Testis (tissue), 3 donors: Measurements from ENCODE around the gene GP1BB. TPM values are rescaled to one million over a fixed set of nuclear protein-coding genes. Genes with fewer than 3 reads are reported as not detected.

Experiments
- DNase-seq: peaks from one replicate; pipeline ENCODE4 v3.0.0-alpha.2; 2019
- H3K27ac ChIP-seq, 2 donors: fragments of 200-600 bp; sonication (generic); one replicate each; pipeline ENCODE4 v1.5.1; 2019
- H3K27me3 ChIP-seq: fragments of 200-600 bp; sonication (generic); one replicate; pipeline ENCODE4 v1.5.1; 2019
- H3K36me3 ChIP-seq: fragments of 200-600 bp; sonication (generic); one replicate; pipeline ENCODE4 v1.5.1; 2017; ENCODE audit warnings: low read depth; ENCODE audit errors: missing control alignments
- H3K4me1 ChIP-seq: fragments of 200-600 bp; sonication (generic); one replicate; pipeline ENCODE4 v1.5.1; 2019
- H3K4me3 ChIP-seq, 2 donors: fragments of 200-600 bp; sonication (generic); one replicate each; pipeline ENCODE4 v1.5.1; 2017 to 2019
- H3K9me3 ChIP-seq: fragments of 200-600 bp; sonication (generic); one replicate; pipeline ENCODE4 v1.5.1; 2017
- POLR2A ChIP-seq: fragments of 450-650 bp; IDR thresholded peaks from one replicate; pipeline ENCODE4 v1.6.1; 2017; ENCODE audit warnings: antibody characterized with exemption, mild to moderate bottlenecking, moderate library complexity
- WGBS, 2 donors: methylation state at CpG; one replicate each; pipeline ENCODE4 v1.1.5; 2018; 5-methylcytosine and 5-hydroxymethylcytosine counted together
- intact Hi-C: fragments of 100-400 bp; cut with DNase I; formaldehyde crosslinking; loops from one replicate; pipeline ENCODE4 v1.15.1; 2023; ENCODE audit warnings: low total_unique reads
- polyA plus RNA-seq: library from polyadenylated mRNA; stranded (reverse); fragments of 350-450 nt; fragmentation: Illumina TruSeq; extraction: RNeasy Lipid Tissue Mini Kit (QIAGEN cat#74804); gene quantifications from one replicate; pipeline ENCODE4 v1.2.3, GENCODE V29; 2014; ENCODE audit warnings: low read depth, low replicate concordance; ENCODE audit not compliant: insufficient read depth
- total RNA-seq, 2 donors: library from RNA; depleted of rRNA; stranded (reverse); fragments of >200 nt; gene quantifications; one replicate each; pipeline ENCODE4 v1.2.3, GENCODE V29; 2016
- TF ChIP-seq, protein P1 (sequence below), 3 experiments: fragments of 450-650 bp in 2 of 3; fragments of 200-600 bp in 1 of 3; sonication (generic) in 1 of 3; IDR thresholded peaks; one replicate each; pipeline ENCODE4 v1.5.1; 2016 to 2019; ENCODE audit warnings: antibody characterized with exemption in 3 of 3, mild to moderate bottlenecking in 2 of 3, moderate library complexity in 1 of 3

GP1BB gene
- total and polyA plus RNA-seq, 3 donors from 2014 or later, result 28.0 to 65.1 TPM; not detected in 1

- intact Hi-C loops, result no loop called here
These were observed 12.5 kb downstream of the GP1BB start for GRCh38 chr22:19735665-19736510.

DNA sequence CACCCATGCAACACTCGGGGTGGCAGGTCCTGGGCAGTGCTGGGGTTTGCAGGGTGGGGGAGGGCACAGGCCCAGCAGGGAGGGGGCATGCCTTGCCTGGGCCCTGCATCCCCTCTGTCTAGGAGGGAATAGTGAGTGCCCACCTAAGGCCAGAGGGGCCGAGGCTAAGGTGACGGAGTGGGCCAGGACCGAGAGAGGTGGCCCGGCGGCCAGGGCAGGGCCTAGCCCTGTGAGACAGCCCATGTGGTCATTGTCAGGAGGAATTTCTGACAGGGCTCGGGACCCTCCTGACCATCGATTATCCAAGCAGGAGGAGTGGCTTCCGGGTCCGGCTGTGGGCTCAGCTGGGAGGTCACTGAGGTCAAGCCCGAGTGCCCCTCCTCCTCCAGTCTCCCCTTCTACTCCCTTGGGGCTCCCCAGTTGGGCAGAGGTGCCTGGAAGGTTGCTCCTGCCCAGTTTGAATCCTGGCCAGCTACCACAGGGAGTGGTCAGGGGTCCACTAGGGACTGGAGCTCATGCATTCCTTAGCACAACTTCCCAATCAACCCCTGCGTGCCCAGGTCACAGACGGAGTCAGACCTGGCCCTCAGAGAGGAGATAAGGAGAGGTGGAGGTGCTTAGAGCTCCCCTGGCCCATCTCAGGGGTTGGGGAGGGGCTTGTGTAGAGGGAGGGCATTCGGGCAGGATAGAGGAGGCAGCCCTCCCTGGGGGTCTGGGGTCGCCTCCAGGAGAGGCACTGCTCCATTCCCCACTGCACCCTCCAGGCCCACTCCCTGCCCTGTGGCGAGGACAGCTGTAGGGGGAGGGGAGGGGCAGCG lies 14.7 kb downstream of the GP1BB start:
- no peaks in the 10 kb centered on the region for H3K9me3 ChIP-seq
- H3K27me3 ChIP-seq, result no peaks in the 10 kb centered on the region
- no peaks in the 10 kb centered on the region for H3K4me1 ChIP-seq
- intact Hi-C loops, result no loop called here
- H3K36me3 ChIP-seq, result no peaks in the 10 kb centered on the region
- WGBS, 2 donors, result 80 to 85% methylated on average over 5 to 17 of the region's 17 CpGs
- TF ChIP-seq POLR2A, result no peak
- TF ChIP-seq, protein P1, sequence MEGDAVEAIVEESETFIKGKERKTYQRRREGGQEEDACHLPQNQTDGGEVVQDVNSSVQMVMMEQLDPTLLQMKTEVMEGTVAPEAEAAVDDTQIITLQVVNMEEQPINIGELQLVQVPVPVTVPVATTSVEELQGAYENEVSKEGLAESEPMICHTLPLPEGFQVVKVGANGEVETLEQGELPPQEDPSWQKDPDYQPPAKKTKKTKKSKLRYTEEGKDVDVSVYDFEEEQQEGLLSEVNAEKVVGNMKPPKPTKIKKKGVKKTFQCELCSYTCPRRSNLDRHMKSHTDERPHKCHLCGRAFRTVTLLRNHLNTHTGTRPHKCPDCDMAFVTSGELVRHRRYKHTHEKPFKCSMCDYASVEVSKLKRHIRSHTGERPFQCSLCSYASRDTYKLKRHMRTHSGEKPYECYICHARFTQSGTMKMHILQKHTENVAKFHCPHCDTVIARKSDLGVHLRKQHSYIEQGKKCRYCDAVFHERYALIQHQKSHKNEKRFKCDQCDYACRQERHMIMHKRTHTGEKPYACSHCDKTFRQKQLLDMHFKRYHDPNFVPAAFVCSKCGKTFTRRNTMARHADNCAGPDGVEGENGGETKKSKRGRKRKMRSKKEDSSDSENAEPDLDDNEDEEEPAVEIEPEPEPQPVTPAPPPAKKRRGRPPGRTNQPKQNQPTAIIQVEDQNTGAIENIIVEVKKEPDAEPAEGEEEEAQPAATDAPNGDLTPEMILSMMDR (IDR thresholded peaks at IDR 0.05), result no peak
- H3K27ac ChIP-seq, result no peak overlapping the region
- no peak overlapping the region for H3K4me3 ChIP-seq
- DNase-seq, result no peak

More at GRCh38 chr22:19735665-19736510, 12.5 kb downstream of the GP1BB start:
- Histone ChIP-seq H3K4me1 (no peaks in the 10 kb centered on the region), H3K9me3 (no peaks in the 10 kb centered on the region), H3K27me3 (no peaks in the 10 kb centered on the region), H3K27ac (no peak overlapping the region), H3K36me3 (no peaks in the 10 kb centered on the region), H3K4me3 (no peak overlapping the region)
- 85 to 88% methylated on average over 16 to 21 of the region's 21 CpGs for WGBS, 2 donors
- no peak for DNase-seq
- no peak for TF ChIP-seq POLR2A
- TF ChIP-seq, protein P1 (IDR thresholded peaks at IDR 0.05), result no peak

- 72 to 82% methylated on average over 16 to 31 of the region's 31 CpGs for WGBS, 2 donors
- Histone ChIP-seq H3K36me3 (no peaks in the 10 kb centered on the region), H3K4me1 (no peaks in the 10 kb centered on the region), H3K9me3 (no peaks in the 10 kb centered on the region), H3K27ac (no peak overlapping the region), H3K4me3 (no peak overlapping the region), H3K27me3 (no peaks in the 10 kb centered on the region)
- no peak for DNase-seq
- intact Hi-C loops, result no loop called here
- TF ChIP-seq, protein P1 (IDR thresholded peaks at IDR 0.05), result no peak
- no peak for TF ChIP-seq POLR2A
These were observed 15.5 kb downstream of the GP1BB start for GRCh38 chr22:19738664-19739447.

DNA sequence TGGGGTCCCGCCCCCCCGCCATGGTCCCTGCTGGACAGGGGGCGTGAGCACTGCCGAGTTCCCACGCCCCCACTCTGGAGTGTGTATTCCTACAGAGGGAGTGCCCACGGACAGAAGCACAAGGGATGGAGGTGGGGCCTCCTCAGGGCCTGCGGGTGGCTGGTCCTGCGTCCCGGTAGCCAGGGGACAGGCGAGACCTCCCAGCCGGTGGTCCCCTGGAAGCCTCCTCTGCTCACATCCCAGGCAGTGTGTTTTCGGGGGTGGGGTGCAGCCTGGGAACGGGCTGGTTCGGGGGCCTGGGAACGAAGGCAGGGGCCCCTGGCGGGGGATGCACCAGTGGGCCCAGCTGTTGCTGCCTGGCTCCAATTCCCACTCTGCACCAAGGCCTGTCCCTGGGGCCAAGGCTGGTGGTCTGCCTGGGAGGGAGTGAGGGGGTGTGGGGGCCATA lies 16.1 kb downstream of the GP1BB start:
- no peaks in the 10 kb centered on the region for H3K36me3 ChIP-seq
- TF ChIP-seq POLR2A, result no peak
- TF ChIP-seq, protein P1 (IDR thresholded peaks at IDR 0.05), result no peak
- intact Hi-C loops, result no loop called here

More for the DNA sequence above, 16.1 kb downstream of the GP1BB start:
- no peak overlapping the region for H3K27ac ChIP-seq
- no peaks in the 10 kb centered on the region for H3K9me3 ChIP-seq
- no peak for DNase-seq
- no peak overlapping the region for H3K4me3 ChIP-seq
- no peaks in the 10 kb centered on the region for H3K27me3 ChIP-seq
- H3K4me1 ChIP-seq, result no peaks in the 10 kb centered on the region
- 66 to 67% methylated on average over 9 to 16 of the region's 16 CpGs for WGBS, 2 donors
